Ectodermal cell (in vitro differentiated cells): Measurements from ENCODE around the gene NOVA2.

Source experiments
- H3K27ac ChIP-seq: 2 replicates; pipeline ENCODE4 v1.7.0; 2013; ENCODE audit warnings: mild to moderate bottlenecking, low read depth, low read length; ENCODE audit not compliant: insufficient read depth, poor library complexity, severe bottlenecking
- H3K27me3 ChIP-seq: 2 replicates; pipeline ENCODE4 v1.7.0; 2013; ENCODE audit warnings: mild to moderate bottlenecking, low read length; ENCODE audit not compliant: insufficient read depth, control insufficient read depth, poor library complexity, severe bottlenecking
- H3K36me3 ChIP-seq: one replicate; pipeline ENCODE4 v1.7.0; 2013; ENCODE audit warnings: low read length; ENCODE audit not compliant: control insufficient read depth, insufficient read depth
- H3K4me1 ChIP-seq: one replicate; pipeline ENCODE4 v1.7.0; 2013; ENCODE audit warnings: low read length; ENCODE audit not compliant: control insufficient read depth, insufficient read depth
- H3K4me3 ChIP-seq: 2 replicates; pipeline ENCODE4 v1.7.0; 2013; ENCODE audit warnings: low read depth, low read length, control low read depth; ENCODE audit not compliant: insufficient read depth
- H3K9me3 ChIP-seq: 2 replicates; pipeline ENCODE4 v1.7.0; 2013; ENCODE audit warnings: mild to moderate bottlenecking, low read length, moderate library complexity; ENCODE audit not compliant: control insufficient read depth
- WGBS, 2 experiments: methylation state at CpG; one replicate each; pipeline ENCODE4 v1.1.7; 2013; ENCODE audit warnings: missing lambda C conversion rate in 2 of 2; 5-methylcytosine and 5-hydroxymethylcytosine counted together

The NOVA2 gene

DNA sequence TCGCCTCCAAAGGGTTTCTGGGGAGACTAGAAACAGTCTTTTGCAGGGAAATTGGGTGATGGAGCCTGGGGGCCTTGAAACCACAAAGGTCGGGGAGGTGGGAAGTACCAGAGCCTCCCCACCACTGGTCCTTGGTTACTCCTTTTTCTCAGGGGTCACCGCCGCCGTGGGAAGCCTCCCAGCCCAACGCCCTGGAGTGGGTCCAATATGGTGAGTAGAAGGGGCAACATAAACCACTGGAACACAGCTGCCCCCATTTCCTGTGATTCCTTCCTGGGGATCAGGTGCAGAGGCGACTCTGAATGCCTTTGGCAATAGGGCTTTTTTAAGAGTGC, 43.4 kb upstream of the NOVA2 start:
- Histone ChIP-seq H3K36me3 (no peaks in the 10 kb centered on the region), H3K27me3 (peaks cover 37% of the 10 kb centered on the region), H3K4me1 (peaks cover 5% of the 10 kb centered on the region), H3K9me3 (no peaks in the 10 kb centered on the region), H3K27ac (no peak overlapping the region), H3K4me3 (no peak overlapping the region)
- WGBS, 2 experiments: 72 to 75% methylated on average over 7 of the region's 7 CpGs

DNA sequence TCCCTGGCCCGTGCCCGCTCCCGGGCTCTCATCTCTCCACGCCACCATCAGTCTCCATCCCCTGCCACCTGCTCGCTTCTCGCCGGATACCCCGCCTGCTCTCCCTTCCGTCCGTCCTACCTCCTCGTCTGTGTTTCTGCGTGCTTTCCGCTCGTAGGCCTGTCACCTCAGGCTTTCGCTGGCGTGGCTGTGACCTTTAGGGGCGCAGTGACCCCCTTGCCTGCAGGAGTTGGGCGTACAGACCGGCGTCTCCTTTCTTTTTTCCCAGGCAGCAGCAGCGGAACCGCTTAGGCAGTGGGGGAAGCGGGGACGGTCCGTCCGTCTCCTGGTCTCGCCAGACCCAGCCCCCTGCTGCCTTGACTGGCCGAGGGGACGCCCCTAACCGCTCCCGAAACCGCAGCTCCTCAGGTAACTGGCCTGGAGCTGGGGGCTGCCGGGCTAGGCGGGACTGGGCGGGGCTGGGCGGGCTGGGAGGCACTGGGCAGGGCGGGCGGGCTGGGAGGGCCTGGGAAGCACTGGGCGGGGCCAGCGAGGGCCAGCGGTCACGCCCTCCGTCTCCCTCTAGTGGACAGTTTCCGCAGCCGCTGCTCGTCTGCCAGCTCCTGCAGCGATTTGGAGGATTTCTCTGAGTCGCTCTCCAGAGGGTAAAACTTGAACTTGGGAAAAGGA, 42.9 kb upstream of the NOVA2 start:
- 2 to 3% methylated on average over 48 of the region's 48 CpGs for WGBS, 2 experiments
- H3K4me3 ChIP-seq: peak overlapping the region; percentile 32
- H3K9me3 ChIP-seq: no peaks in the 10 kb centered on the region
- H3K4me1 ChIP-seq: peaks cover 5% of the 10 kb centered on the region
- no peak overlapping the region for H3K27ac ChIP-seq
- no peaks in the 10 kb centered on the region for H3K36me3 ChIP-seq
- peaks cover 37% of the 10 kb centered on the region for H3K27me3 ChIP-seq

DNA sequence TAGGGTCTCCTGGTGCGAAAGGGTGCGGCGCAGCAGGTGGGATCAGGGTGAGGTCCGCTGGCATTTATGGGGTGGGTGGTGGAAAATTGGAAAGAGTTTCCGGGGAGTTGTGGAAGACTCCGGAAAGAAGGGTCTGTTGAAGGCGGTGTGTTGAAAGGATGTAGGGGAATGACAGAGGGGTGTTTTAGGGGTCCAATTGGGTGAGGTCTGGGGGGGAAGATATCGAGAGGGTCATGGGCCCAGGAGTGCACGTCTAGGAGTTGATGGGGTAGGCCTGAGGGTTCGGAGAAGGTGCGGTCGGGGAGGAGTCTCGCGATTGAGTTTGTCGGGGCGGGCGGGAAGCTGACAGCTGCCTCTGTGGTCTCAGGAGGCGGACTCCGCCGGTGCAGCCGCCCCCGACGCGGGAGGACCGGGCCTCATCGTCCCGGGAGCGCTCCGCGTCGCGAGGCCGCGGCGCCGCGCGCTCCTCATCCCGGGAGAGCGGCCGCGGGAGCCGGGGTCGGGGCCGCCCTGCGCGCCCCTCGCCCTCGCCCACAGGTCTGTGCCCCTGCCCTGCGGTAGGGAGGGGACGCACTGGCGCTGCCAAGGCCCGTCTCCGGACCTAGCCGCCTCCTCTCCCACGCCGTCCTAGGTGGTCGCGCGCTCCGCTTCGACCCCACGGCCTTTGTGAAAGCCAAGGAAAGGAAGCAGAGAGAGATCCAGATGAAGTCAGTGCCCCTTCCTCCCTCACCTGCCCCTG, 42.2 kb upstream of the NOVA2 start:
- WGBS, 2 experiments: 6 to 7% methylated on average over 63 of the region's 63 CpGs
- no peaks in the 10 kb centered on the region for H3K36me3 ChIP-seq
- H3K4me3 ChIP-seq: peak overlapping the region; percentile 32
- H3K9me3 ChIP-seq: no peaks in the 10 kb centered on the region
- H3K27ac ChIP-seq: no peak overlapping the region
- H3K27me3 ChIP-seq: peaks cover 37% of the 10 kb centered on the region
- peaks cover 5% of the 10 kb centered on the region for H3K4me1 ChIP-seq

DNA sequence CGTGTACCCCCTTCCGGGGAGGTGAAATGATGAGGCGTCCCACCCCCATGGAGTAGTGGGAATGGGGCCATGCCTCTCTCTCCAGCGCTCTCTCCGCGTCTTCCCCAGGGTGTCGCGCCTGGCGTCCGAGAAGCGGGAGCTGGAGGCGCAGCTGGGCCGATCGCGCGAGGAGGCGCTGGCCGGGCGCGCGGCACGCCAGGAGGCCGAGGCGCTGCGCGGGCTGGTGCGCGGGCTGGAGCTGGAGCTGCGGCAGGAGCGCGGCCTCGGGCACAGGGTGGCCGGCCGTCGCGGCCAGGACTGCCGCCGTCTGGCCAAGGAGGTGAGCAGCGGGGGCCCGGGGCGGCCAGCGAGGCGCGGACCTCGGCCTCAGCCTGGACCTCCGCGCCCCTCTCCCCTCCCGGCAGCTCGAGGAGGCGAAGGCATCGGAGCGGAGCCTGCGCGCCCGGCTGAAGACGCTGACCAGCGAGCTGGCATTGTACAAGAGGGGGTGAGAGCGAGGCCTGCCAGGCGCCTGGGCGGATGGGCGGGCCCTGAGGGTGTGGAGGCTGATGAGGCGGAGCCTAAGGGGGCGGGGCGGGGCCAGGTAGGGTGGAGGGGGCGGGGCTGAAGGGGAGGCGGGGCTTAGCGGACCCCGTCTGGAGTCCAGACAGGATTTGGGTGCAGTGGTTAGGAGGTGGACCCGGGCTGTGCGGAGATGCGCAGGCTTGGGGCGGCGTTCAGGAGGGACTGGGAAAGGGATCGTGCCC, 41.4 kb upstream of the NOVA2 start:
- Histone ChIP-seq H3K27ac (no peak overlapping the region), H3K9me3 (no peaks in the 10 kb centered on the region), H3K27me3 (peaks cover 37% of the 10 kb centered on the region), H3K36me3 (no peaks in the 10 kb centered on the region), H3K4me3 (peak overlapping the region; percentile 31), H3K4me1 (peaks cover 5% of the 10 kb centered on the region)
- WGBS, 2 experiments: 1% methylated on average over 73 to 74 of the region's 74 CpGs

DNA sequence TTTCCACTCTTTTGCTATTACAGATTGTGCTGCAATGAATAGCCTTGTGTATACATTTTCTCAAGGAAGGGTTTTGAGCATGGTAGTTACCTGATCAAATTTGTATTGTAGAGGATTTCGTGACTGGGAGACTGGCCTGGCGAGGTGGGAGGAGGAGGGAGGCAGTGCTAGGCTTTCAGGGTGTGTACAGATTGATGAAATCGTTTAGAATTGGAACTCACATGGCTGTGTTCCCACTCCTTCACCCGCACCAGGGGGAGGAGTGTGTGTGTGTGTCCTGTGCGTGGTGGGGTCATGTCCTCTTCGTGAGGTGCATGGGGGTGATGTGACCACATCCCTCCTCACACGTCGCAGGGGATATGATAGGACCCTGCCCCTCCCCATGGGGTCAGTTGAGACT, 40.9 kb upstream of the NOVA2 start:
- H3K4me3 ChIP-seq: peak overlapping the region; percentile 31
- 43 to 45% methylated on average over 8 of the region's 8 CpGs for WGBS, 2 experiments
- peaks cover 37% of the 10 kb centered on the region for H3K27me3 ChIP-seq
- no peaks in the 10 kb centered on the region for H3K36me3 ChIP-seq
- H3K9me3 ChIP-seq: no peaks in the 10 kb centered on the region
- H3K27ac ChIP-seq: no peak overlapping the region
- H3K4me1 ChIP-seq: peaks cover 5% of the 10 kb centered on the region

DNA sequence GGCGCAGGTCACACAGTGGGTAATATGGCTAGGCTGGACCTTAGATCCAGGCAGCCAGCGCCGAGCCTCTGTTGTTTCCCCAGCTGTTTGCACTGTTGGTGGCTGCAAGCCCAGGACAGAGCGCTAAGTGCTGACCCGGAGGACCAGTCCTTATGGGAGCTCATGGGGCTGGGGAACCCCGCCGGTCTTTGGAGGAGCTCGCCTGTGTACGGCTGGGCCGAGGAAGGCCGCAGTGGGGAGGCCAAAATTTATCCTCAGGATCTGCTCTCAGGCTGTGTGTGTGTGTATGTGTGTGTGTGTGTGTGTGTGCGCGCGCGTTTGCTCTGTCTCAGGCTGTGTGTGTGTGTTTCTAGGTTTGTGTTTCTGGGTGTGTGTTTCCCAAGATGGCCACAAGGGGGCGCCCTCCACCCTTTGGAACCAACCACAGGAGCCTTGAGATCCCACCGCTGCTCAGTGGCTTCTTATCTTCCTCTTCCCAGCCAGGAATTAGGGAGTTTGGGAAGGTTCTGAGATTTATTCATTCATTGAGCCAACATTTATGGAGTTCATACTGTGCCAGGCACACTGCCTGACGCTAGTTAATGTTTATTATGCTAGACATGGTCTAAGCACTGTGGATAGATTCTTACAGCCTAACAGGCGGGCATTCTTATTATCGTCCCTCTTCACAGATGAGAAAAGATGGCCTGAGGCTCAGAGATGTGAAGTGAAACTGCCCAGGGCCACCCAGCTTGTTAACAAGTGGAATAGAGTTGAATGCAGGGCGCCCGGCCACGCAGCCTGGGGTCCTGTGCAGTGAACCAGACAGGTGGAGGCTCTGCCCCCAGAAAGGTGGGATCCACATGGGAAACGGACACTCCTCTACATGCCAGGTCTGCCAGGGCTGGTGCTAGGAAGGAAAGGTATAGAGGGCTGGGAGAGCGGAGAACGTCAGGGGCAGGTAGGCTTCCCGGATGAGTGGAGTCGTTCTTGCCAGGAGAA, 36.2 kb upstream of the NOVA2 start:
- Histone ChIP-seq H3K27me3 (peaks cover 19% of the 10 kb centered on the region), H3K27ac (no peak overlapping the region), H3K9me3 (no peaks in the 10 kb centered on the region), H3K36me3 (peaks cover 3% of the 10 kb centered on the region), H3K4me3 (no peak overlapping the region), H3K4me1 (peaks cover 5% of the 10 kb centered on the region)
- 65% methylated on average over 28 of the region's 28 CpGs for WGBS, 2 experiments

DNA sequence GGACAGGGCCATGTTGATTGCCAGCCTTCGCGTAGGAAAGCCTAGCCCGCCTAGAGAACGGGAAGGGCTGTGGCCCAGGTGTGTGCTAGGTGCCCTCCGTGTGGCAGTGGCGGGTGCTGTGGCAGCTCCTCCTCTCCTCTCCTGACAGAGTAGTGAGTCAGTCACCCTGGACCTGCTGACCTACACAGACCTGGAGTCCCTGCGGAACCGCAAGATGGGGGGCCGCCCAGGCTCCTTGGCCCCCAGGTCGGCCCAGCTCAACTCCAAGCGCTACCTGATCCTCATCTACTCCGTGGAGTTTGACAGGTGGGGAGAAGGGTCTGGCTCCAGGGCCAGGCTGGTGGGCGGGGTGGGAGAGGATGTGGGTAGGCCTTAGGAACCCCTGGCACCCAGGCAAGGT, 32.7 kb upstream of the NOVA2 start:
- Histone ChIP-seq H3K4me1 (no peaks in the 10 kb centered on the region), H3K9me3 (no peaks in the 10 kb centered on the region), H3K27me3 (no peaks in the 10 kb centered on the region), H3K27ac (no peak overlapping the region), H3K4me3 (no peak overlapping the region), H3K36me3 (peaks cover 8% of the 10 kb centered on the region)
- WGBS, 2 experiments: 95 to 96% methylated on average over 13 of the region's 13 CpGs

DNA sequence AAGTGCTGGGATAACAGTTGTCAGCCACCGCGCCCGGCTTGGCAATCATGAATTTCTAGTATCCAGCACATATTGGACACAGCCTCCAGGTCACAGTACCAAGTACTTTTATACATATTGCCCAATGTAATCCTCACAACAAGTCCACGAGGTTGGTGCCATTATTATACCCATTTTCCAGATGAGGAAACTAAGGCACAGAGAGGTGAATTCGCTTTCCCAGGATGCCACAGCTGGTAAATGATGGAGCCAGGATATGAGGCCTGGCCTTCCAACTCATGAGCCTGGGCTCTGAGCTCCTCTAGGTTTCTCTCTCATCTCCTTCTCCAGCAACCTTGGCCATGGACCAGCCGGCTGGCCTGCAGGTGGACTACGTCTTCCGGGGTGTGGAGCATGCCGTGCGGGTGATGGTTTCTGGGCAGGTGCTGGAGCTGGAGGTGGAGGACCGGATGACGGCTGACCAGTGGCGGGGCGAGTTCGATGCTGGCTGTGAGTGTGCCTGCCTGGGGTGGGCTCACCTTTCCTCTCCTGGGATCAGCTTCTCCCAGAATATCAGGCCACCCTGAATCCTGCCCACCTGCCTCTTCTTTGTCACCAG, 29.1 kb upstream of the NOVA2 start:
- 93 to 96% methylated on average over 15 of the region's 15 CpGs for WGBS, 2 experiments
- H3K27ac ChIP-seq: no peak overlapping the region
- H3K4me3 ChIP-seq: no peak overlapping the region

DNA sequence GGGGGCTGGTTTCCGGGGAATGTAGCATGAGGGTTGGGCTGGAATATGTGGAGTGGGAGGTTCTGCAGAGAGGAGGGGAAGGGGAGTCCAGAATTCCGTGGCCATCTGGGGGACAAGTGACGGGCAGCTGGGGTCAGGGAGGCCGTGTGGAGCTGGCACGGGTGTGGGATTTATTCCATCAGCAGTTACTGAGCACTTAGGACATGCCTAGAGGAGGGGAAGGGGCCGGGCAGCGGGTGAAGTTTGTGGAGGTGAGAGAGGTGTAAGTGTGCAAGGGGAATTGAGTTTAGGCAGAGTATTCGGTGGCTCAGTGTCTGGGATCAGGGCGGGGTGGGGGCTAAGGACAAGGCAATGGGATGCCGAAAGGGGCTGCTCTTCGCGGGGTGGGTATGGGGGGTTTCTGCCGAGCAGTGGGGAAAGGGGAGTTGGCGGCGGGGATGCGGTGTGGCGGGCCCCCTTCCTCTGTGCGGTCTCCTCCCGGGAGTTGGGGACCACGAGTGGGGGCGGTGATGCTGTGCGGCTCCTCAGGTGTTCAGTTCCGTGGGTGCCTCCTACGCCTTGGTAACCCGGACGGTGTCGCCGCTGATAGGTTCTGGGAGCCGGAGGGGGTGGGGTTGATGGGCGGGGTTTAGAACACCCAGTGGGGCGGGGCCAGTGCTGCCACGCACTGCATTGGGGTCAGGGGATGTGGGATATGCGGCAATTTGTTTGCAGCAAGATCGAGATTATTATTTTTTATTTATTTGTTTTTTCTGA, 27.0 kb upstream of the NOVA2 start:
- H3K36me3 ChIP-seq: peaks cover 5% of the 10 kb centered on the region
- WGBS, 2 experiments: 4% methylated on average over 34 of the region's 34 CpGs
- no peak overlapping the region for H3K27ac ChIP-seq
- H3K27me3 ChIP-seq: peaks cover 10% of the 10 kb centered on the region
- no peaks in the 10 kb centered on the region for H3K9me3 ChIP-seq
- H3K4me3 ChIP-seq: peak overlapping the region; percentile 49
- H3K4me1 ChIP-seq: peaks cover 14% of the 10 kb centered on the region

More for the DNA sequence above, 29.1 kb upstream of the NOVA2 start:
- peaks cover 10% of the 10 kb centered on the region for H3K27me3 ChIP-seq
- H3K9me3 ChIP-seq: no peaks in the 10 kb centered on the region
- peaks cover 8% of the 10 kb centered on the region for H3K36me3 ChIP-seq
- peaks cover 10% of the 10 kb centered on the region for H3K4me1 ChIP-seq
